GM21528 (cell line): ENCODE data around the gene FOXC1.

ENCODE experiments used
- ATAC-seq: cut with Tn5 transposase; IDR thresholded peaks from one replicate; pipeline ENCODE4 v1.9.1; 2021; ENCODE audit warnings: mild to moderate bottlenecking, moderate library complexity; ENCODE audit not compliant: unreplicated experiment, low FRiP score

The FOXC1 gene

DNA sequence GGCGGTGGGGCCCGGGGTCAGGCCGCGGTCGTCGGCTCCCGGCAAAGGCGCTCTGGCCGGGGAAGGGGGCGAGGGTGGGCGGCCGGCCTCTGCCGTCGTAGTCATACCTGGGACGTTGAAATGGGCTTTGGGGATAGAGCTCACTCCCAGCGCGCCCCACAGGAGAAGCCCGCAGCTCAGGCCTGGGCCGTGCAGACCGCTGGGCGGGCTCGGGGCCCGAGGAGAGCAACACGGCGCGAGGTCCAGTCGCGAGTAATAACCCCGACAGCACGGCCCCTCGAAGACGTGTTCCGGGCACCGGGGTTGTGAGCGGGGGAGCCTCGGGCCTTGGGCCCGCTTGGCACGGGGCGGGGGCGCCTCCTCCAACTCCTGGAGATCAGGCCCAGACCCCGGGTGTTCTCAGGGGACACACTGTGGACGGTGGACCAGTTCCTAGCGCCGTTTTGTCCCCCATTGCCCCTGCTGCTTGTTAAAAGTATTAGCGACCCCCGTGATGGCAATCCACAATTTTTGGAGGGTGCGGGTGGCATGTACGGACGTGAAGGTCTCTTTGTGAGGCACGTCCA, 10.9 kb downstream of the FOXC1 start:
- no peak for ATAC-seq

GRCh38 chr6:1621070-1621701, 11.5 kb downstream of the FOXC1 start:
- no peak for ATAC-seq

DNA sequence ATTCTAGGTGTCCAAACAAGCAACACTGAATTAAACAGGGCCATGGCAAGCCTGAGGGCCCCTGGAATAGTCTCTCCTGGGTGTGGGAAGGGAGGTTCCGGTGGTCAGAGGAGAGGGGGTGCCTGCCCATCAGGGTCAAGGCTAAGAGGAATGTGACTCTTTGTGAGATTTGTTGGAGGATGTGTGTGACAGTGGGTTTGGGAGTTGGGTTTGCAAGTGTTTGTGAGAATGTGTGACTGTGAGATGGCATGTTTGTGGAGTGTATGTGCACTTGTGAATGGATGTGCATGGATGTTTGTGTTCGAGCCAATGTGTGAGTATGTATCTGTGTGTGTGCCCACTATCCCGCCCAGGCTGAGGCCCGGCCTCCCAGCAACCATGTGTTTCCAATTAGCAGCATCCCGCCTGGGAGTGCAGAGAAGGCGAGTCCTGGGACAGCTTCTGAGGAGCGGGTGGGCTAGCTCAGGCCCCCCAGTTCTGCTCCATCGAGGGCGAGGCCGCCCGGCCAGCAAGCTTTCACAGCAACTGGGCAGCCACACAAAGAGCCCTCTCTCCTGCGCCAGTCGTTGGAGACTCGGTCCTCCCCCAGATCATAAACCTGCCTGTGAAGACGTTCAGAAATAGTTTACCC, 12.6 kb downstream of the FOXC1 start:
- no peak for ATAC-seq

GRCh38 chr6:1622851-1623768, 13.4 kb downstream of the FOXC1 start:
- ATAC-seq: no peak

DNA sequence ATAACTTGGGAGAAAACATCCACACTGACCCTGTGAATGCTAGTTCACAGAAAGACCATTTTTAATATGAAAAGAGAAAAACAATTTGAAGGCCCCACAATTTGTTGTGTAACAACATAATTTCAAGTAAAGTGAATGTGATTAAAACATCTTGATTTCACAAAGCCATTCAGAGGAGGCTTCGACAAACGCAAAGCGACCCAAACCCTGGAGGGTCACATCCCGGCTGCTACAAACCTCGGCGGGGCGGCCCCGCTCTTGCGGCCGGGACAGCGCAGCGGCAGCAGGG, 14.0 kb downstream of the FOXC1 start:
- no peak for ATAC-seq

DNA sequence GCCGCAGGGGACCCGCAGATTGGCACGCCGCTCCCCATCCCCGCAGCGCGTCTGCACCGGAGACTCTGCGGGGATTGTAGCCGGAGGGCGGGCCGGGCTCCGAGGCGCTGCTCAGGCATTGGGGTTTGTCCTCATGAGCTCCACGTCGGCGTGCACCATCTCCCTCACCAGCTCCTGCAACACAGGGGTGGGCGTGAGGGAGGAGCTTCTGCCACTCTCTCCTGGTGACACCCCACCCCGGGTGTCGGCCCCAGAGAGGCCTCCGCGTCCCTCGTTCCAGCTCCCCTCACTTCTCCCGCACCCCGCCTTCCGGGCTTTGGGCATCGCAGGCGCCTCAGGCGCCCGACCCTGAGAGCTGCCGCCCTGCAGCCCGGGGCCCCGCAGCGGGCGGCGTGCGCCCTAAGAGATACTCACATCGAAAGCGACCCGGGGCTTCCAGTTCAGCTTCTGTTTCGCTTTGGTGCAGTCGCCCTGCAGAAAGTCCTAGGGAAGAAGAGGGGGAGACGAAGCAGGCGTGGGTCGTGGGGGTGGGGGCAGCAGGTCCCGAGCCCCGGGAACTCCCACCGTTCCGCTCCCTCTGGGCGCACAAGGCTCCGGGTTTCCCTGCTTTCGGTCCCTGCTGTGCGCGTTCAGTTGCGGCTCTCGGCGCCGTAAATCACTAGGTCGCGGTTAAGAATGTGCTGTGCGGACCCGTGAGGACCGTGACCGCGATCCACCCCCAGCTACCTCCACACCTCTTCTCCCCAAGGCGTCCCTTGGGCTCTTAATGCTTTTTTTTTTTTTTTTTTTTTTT, 14.5 kb downstream of the FOXC1 start:
- ATAC-seq: no peak

GRCh38 chr6:1624851-1625781, 15.4 kb downstream of the FOXC1 start:
- no peak for ATAC-seq

- ATAC-seq: no peak
These were observed 16.2 kb downstream of the FOXC1 start for GRCh38 chr6:1625794-1626435.

- ATAC-seq: no peak
These were observed 16.8 kb downstream of the FOXC1 start for GRCh38 chr6:1626481-1626880.

GRCh38 chr6:1627827-1628560, 18.3 kb downstream of the FOXC1 start:
- ATAC-seq: no peak

- ATAC-seq: no peak
These were observed 19.6 kb downstream of the FOXC1 start for GRCh38 chr6:1629316-1629715.

DNA sequence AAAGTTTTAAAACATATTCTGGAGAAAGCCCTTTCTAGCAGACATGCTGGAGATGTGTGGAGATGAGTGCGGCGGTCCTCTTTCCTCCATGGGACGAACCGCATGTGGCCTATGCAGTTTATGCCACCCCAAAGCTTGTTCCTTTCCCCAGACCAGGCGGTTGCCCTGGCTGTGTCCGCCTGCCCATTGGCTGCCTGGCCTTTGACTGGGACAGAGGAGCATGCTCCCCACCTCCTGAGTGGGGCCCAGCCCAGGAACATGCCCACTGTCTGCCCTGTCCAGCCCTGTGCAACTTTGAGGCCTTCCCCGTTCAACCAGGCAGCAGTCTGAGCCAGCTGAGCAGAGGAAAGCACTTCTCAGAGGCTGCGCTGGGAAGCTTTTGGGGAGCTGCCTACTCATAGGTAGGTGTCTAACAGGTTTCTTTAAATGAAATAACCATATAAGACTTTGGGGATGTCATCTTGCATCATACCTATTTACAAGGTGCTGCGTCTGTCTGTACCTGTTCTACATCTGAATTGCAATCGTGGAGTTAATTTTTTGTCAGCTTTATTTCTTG, 20.6 kb downstream of the FOXC1 start:
- no peak for ATAC-seq

DNA sequence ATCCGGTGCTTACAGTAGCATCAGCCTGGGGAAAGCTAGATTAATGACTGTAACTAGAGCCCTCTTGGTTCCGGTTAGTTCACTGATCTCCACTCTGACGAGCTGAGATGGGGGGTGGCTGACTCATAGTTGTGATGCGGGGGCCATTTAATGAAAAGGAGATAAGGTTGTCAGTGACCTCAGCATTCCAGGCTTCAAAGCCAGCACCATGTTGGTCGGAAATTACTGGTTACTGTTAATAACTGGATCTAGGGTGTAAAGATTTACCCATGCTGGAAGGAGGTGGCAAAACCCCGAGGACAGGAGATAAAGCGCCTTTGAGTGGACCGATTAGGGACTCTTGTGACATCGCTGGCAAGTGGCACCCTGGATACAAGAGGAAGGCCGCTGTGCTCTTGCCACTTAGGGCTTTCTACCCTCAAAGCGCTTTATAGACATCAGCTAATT, 21.1 kb downstream of the FOXC1 start:
- no peak for ATAC-seq

DNA sequence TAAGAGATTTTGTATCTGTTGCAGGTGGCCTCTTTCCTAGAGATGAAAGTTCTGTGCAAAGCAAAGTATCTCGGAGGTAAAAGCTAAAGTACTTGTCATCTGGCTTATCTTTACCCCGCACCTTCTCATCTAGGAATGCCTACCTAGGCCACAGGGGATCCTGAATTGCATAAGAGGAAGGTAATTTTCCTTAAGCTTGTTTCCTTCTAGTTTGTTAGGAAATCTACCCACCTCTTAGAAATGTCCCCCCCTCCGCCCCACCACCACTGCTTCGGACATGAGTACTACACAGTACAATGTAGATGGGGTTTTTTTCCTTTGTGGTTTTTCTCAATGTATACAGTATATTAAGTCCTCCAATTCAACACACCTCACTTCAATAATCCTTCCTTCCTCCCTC, 21.5 kb downstream of the FOXC1 start:
- no peak for ATAC-seq

DNA sequence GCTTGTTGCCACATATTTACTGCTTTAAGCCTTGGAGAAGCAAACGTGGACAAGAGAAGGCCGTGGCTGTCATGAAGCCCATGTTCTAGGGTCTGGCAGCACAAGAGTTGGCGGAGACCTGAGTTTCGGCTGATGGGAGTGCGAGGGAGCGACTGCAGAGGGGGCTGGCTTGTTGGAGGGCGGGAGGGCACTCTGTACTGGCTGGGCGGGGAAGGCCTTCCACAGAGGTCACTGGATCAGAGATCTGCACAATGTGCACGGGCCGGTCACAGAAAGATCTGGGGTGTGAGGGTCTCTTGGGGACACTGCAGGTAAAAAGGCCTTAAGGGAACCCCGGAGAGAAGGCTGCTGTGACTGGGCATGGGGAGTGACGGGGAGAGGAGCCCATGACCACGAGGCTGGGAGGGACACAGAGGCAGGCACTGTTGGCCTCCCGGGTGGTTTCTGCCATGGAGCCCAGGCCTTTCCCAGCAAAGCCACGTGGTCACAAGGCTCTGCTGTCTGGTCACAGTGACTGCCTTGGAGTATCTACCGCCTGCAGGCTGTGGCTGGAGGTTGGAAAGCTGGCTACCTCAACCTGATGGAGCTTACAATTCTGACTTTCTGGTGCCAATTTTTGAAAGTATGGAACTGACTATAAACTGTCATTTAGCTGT, 23.8 kb downstream of the FOXC1 start:
- no peak for ATAC-seq

GRCh38 chr6:1634081-1634480, 24.4 kb downstream of the FOXC1 start:
- ATAC-seq: no peak

DNA sequence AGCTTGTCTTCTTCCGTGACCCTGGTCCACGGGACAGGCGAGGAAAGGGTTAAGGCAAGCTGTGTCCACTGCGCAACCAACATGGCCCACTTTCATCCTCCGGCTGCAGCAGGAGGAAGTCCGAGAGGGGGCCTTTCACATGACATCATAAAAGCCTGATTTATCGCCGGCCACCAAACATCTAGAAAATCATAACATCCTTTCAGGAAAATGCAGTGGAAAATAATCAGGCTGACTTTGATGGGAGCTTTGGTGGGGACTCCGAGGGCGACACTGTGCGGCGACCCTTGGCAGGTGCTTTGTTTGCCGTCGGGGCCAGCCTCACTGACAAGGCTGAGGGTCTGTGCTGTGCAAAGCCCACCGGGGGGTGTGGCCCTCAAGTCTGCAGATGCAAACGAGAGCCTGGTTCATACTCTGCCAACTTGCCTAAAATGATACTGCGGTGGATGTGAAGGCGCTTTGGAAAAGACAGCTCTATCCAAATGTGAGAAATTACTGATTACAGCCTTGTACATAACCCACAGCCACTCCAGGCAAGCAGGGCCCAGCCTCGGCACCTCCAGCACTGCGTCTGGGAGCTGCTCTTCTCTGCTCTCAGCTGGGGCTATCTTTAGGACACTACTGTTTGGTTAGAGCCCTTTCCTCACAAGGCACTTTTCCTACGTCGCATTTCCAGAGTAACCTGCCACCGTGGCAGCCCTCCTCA, 25.7 kb downstream of the FOXC1 start:
- ATAC-seq: no peak
